Tibial nerve (tissue), 3 donors: ENCODE measurements around the gene SLC35F5.
"Not testable (repeated sequence)": the region's sequence is repeated elsewhere in the genome, so short reads cannot be mapped to it uniquely, and the experiment has no call there.

ENCODE experiments used
- POLR2A ChIP-seq, 2 donors: fragments of 450-650 bp; IDR thresholded peaks; one replicate each; pipeline ENCODE4 v1.6.1; 2017; ENCODE audit warnings: antibody characterized with exemption in 2 of 2, mild to moderate bottlenecking in 2 of 2, moderate library complexity in 2 of 2
- TF ChIP-seq, protein P1 (sequence below), 5 experiments: fragments of 200-600 bp in 3 of 5; fragments of 450-650 bp in 2 of 5; sonication (generic) in 3 of 5; IDR thresholded peaks; one replicate each; pipeline ENCODE4 v1.5.1; 2016 to 2019; ENCODE audit warnings: antibody characterized with exemption in 5 of 5, mild to moderate bottlenecking in 3 of 5, moderate library complexity in 2 of 5

DNA sequence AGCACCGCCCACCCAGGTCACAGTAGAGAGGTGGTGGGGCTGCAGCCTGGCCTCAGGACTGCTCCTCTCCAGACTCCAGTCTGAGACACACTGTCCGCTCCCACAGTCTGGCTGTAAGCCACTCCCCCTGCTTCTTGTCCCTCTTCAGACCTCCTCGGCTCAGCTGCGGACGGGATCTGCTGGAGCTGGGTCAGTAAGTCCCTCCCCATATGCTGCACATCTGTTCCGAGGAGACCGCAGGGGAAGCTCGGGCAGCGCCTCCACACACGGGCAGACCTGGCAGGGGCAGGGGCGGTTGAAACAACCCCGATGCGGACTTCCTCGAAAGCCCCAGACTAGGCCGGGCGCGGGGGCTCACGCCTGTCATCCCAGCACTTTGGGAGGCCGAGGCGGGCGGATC lies 87.4 kb downstream of the SLC35F5 start:
- TF ChIP-seq, protein P1, sequence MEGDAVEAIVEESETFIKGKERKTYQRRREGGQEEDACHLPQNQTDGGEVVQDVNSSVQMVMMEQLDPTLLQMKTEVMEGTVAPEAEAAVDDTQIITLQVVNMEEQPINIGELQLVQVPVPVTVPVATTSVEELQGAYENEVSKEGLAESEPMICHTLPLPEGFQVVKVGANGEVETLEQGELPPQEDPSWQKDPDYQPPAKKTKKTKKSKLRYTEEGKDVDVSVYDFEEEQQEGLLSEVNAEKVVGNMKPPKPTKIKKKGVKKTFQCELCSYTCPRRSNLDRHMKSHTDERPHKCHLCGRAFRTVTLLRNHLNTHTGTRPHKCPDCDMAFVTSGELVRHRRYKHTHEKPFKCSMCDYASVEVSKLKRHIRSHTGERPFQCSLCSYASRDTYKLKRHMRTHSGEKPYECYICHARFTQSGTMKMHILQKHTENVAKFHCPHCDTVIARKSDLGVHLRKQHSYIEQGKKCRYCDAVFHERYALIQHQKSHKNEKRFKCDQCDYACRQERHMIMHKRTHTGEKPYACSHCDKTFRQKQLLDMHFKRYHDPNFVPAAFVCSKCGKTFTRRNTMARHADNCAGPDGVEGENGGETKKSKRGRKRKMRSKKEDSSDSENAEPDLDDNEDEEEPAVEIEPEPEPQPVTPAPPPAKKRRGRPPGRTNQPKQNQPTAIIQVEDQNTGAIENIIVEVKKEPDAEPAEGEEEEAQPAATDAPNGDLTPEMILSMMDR (IDR thresholded peaks at IDR 0.05), result not testable (repeated sequence)
- not testable (repeated sequence) for TF ChIP-seq POLR2A (IDR thresholded peaks at IDR 0.05)
